HTERT RPE-1 (cell line): Measurements from ENCODE around the gene TMEM181.
"Not testable (repeated sequence)": the region's sequence is repeated elsewhere in the genome, so short reads cannot be mapped to it uniquely, and the experiment has no call there.

Experiments used
- in situ Hi-C: fragments of 300-500 bp; cut with MboI; formaldehyde crosslinking; loops from 4 replicates; pipeline ENCODE4 v1.14.3; 2020; ENCODE audit warnings: low sequenced_read_pairs

The TMEM181 gene

GRCh38 chr6:158635427-158636073 is 75.7 kb downstream of the TMEM181 start:
- in situ Hi-C loops = no loop called here

DNA sequence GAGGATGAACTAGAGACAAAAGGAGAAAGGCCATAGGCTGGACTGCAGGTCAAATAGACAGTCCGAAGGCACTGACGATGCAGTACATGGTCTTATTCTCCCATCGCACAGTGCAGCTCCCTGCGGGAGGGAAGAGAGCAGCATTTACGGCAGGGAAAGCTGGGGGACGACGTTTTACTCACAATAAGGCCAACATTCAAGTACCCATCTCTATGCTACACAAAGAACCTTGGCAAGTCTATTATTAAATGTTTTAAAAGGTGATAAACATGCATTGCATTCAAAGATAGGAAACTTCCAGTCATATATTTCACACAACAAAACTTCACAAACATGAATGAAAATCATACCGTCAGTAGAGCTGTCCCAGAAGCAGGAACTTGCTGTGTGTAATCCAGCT is 76.9 kb downstream of the TMEM181 start:
- in situ Hi-C loops = no loop called here

GRCh38 chr6:158638324-158638854 is 78.5 kb downstream of the TMEM181 start:
- in situ Hi-C loops = no loop called here

GRCh38 chr6:158639056-158639455 is 79.2 kb downstream of the TMEM181 start:
- in situ Hi-C loops = no loop called here

DNA sequence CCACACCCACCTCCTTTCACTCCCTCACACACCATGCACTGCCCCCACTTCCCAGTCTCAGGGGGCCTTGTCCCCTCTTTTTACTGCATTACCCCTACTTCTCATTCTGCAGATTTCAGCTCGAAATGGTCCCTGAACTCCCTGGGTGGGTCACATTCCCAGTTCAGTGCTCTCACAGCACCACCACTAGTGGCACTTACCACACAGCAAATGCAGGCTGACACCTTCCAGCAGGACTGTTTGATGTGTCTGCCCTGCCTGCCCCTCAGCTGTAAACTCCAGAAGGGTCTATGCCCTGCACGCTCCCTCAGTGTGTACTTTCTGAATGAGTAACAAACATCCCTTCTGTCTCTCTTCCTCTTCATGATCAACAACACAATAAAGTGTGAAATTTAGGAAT is 80.6 kb downstream of the TMEM181 start:
- in situ Hi-C loops = no loop called here

- in situ Hi-C loops = no loop called here
Observed at GRCh38 chr6:158642097-158642601, 82.3 kb downstream of the TMEM181 start.

DNA sequence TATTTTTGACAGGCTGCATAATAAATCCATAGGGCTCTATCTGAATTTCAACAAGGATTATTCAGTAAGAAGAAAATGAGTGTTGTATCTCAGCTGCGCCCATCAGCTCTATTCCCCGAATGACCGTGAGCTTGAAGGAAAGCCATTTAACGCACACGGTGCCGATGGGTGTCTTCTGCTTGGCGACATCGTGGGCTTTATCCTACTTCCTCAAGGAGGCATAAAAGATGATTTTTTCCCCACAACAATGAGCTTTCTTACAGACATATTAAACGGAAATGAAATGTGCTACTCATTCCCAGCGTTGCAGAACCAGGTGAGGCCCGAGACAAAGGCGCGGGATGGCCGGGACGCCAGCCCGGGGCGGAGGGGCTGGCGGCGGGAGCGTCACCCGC is 83.9 kb downstream of the TMEM181 start:
- in situ Hi-C loops = no loop called here

GRCh38 chr6:158644231-158645063 is 84.6 kb downstream of the TMEM181 start, which contains the start of gene DYNLT1:
Gene DYNLT1, minus strand, starts transcription at chr6:158644743. Its CDS starts 35 bp downstream, at chr6:158644708.
- in situ Hi-C loops = no loop called here

DNA sequence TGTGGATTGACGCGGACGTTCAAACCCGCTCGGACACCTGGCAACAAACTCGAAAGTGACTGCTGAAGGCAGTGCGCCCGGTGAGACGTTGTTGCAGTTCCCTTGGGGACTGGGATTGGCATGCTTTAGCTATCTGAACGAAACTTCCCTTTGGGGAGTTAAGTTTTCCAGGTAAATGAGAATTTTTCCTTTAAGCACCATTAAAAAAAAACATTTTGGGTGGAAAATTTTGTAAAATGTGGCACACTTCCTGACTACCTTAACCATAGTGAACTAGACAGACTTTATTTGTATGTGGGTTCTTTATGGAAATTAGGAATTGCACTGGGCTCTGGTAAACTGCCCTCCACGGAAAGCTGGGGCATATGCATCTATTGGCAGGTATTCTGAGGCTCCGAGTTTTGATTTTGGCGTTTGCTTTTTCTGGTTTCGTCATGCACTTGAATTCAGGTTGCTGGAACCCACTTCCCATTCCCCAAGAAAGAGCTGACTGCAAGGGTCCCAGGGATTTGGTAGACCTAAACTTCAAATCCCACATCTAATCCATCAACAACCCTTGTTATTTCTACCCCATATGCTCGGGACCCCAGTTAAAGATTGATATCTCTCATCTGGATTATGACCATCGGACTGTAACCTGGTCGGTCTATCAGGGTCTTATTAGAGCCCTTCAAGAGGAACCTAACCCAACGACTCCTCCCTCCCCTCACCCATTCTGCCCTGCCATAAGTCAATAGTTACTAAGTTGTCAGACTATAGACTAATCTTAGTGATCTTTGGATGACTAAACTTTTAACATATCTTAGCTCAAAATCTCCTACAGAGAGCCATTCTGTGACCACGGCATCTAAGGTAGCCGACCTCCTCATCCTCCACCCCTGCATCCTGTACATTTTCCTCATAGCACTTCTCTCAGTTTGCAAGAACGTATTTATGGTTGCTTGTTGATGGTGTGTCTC is 85.5 kb downstream of the TMEM181 start:
- in situ Hi-C loops = no loop called here

GRCh38 chr6:158646023-158646910 is 86.4 kb downstream of the TMEM181 start:
- in situ Hi-C loops = no loop called here

- in situ Hi-C loops = no loop called here
Observed at GRCh38 chr6:158647501-158647900, 87.6 kb downstream of the TMEM181 start.

DNA sequence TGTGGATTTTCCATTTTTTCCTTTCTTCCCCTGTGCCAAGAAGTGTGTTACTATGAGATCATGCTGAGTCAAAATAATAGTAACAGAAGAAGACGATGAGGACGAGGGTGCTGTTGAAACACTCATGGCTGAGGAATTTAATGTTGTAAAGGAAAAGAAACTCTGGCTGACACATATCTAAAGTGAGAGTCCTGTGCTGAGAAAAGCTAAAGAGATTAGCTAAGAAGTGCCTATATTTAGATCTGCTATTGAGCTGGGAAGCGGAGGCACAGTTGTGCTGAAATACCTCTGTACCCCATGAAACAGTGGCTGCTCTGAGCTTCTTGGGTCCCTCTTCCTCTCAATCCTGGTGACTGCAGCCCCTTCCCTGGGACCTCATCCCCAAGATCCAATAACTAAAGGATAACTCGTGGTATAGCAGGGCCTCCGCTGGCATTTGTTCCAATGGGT is 88.8 kb downstream of the TMEM181 start:
- in situ Hi-C loops = no loop called here

GRCh38 chr6:158649289-158650143 is 89.6 kb downstream of the TMEM181 start, which contains the start of gene SYTL3:
Gene SYTL3, plus strand, starts transcription at chr6:158650054. Its CDS starts 13,215 bp downstream, at chr6:158663269.
- in situ Hi-C loops = no loop called here

GRCh38 chr6:158651981-158652737 is 92.3 kb downstream of the TMEM181 start:
- in situ Hi-C loops = not testable (repeated sequence)

DNA sequence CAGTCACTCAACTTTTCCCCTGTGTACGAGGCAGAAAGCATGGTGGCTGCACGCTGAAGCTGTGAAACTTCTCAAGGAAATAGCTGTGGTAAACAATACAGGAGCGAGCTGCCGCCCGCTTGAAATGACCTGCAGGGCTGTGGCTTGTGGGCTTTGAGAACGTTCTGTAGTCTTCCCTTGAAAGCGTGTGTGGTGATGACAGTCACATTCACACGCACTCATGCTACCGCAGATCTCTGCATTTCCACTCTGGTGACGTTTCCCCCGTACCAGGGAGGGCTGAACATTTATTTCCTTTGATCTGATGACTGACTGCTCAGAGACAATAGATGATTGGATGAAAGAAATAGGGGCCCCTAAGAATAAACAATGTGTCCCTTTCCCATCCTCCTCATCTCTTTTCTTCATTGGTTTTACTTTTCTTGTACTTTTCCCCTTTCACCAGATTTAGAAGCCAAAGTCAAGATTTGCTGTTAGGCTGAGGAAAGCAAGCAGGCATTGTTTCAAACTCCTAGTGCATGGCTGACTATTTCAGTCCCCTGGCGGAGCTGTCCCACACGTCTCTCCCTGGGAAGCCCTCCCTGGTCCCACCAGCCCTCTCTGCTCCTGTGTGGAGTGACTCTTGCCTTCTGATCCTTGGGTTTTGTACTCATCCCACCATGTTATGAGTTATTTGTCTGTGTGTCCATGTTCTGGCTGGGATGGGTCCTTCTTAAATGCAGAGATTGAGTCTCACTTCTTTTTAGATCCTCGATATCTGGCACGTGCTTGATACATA is 93.9 kb downstream of the TMEM181 start:
- in situ Hi-C loops = no loop called here

GRCh38 chr6:158654498-158654897 is 94.6 kb downstream of the TMEM181 start:
- in situ Hi-C loops = no loop called here

GRCh38 chr6:158654960-158655489 is 95.1 kb downstream of the TMEM181 start:
- in situ Hi-C loops = no loop called here
